IPS-NIHi7 (cell line): ENCODE data around the gene NXPE4.
"Not testable (repeated sequence)": the region's sequence is repeated elsewhere in the genome, so short reads cannot be mapped to it uniquely, and the experiment has no call there.

Experiments
- DNase-seq: peaks from one replicate; pipeline ENCODE4 v3.0.0; 2012; ENCODE audit warnings: mixed read lengths; ENCODE audit errors: extremely low spot score

Gene NXPE4

GRCh38 chr11:114595571-114595970 lies at the start of gene NXPE4:
NXPE4 (minus strand) TSS chr11:114595786; CDS start chr11:114594759, 1,027 bp downstream.
- no peak for DNase-seq

- not testable (repeated sequence) for DNase-seq
These were observed 43.9 kb upstream of the NXPE4 start for GRCh38 chr11:114639440-114639839.

DNA sequence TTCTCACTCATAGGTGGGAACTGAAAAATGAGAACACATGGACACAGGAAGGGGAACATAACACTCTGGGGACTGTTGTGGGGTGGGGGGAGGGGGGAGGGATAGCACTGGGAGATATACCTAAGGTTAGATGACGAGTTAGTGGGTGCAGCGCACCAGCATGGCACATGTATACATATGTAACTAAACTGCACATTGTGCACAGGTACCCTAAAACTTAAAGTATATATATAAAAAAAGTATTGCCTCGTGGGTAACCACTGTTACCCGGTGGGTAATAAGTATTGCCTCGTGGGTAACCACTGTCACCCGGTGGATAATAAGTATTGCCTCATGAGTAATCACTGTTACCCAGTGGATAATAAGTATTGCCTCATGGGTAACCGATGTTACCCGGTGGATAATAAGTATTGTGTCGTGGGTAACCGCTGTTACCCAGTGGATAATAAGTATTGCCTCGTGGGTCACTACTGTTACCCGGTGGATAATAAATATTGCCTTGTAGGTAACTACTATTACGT lies 35.9 kb upstream of the NXPE4 start:
- DNase-seq = not testable (repeated sequence)

DNA sequence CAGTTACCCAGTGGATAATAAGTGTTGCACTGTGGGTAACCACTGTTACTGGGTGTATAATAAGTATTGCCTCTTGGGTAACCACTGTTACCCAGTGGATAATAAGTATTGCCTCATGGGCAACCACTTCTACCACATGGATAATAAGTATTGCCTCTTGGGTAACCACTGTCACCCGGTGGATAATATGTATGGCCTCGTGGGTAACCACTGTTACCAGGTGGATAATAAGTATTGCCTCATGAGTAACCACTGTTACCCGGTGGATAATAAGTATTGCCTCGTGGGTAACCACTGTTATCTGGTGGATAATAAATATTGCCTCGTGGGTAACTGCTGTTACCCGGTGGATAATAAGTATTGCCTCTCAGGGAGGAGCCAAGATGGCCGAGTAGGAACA lies 29.7 kb upstream of the NXPE4 start:
- DNase-seq = no peak

DNA sequence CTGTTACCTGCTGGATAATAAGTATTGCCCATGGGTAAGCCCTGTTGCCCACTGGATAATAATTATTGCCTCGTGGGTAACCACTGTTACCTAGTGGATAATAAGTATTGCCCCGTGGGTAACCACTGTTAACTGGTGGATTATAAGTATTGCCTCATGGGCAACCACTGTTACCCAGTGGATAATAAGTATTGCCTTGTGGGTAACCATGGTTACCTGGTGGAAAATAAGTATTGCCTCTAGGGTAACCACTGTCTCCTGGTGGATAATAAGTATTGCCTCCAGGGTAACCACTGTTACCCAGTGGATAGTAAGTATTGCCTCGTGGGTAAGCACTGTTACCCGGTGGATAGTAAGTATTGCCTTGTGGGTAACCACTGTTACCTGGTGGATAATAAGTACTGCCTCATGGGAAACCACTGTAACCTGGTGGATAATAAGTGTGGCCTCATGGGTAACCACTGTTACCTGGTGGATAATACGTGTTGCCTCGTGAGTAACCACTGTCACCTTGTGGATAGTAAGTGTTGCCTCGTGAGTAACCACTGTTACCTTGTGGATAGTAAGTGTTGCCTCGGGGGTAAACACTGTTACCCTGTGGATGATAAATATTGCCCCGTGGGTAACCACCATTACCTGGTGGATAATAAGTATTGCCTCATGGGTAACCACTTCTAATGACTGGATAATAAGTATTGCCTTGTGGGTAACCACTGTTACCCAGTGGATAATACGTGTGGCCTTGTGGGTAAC lies 29.0 kb upstream of the NXPE4 start:
- no peak for DNase-seq

DNA sequence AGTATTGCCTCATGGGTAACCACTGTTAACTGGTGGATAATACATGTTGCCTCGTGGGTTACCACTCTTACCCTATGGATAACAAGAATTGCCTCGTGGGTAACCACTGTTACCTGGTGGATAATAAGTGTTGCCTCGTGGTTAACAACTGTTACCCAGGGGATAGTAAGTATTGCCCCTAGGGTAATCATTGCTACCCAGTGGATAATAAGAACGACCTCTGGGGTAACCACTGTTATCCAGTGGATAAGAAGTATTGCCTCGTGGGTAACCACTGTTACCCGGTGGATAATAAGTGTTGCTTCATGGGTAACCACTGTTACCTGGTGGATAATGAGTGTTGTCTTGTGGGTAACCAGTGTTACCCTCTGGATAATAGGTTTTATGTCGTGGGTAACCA lies 28.1 kb upstream of the NXPE4 start:
- no peak for DNase-seq

GRCh38 chr11:114622858-114623257 lies 27.3 kb upstream of the NXPE4 start:
- DNase-seq = no peak

GRCh38 chr11:114621950-114622809 lies 26.6 kb upstream of the NXPE4 start:
- DNase-seq = no peak

DNA sequence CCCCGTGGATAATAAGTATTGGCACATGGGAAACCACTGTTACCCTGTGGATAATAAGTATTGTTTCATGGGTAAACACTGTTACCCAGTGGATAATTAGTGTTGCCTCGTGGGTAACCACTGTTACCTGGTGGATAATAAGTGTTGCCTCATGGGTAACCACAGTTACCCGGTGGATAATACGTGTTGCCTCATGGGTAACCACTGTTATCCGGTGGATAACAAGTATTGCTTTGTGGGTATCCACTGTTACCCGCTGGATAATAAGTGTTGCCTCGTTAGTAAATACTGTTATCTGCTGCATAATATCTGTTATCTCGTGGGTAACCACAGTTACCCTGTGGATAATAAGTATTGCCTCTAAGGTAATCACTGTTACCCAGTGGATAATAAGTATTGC lies 25.5 kb upstream of the NXPE4 start:
- DNase-seq = no peak

- no peak for DNase-seq
These were observed 24.1 kb upstream of the NXPE4 start for GRCh38 chr11:114619659-114620173.

DNA sequence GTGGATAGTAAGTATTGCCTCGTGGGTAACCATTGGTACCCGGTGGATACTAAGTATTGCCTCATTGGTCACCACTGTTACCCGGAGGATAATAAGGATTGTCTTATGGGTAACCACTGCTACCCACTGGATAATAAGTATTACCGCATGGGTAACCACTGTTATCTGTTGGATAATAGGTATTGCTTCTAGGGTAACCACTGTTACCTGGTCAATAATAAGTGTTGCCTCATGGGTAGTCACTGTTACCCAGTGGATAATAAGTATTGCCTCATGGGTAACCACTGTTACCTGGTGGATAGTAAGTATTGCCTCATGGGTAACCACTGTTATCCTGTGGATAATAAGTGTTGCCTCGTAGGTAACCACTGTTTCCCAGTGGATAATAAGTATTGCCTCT lies 22.6 kb upstream of the NXPE4 start:
- DNase-seq = no peak

DNA sequence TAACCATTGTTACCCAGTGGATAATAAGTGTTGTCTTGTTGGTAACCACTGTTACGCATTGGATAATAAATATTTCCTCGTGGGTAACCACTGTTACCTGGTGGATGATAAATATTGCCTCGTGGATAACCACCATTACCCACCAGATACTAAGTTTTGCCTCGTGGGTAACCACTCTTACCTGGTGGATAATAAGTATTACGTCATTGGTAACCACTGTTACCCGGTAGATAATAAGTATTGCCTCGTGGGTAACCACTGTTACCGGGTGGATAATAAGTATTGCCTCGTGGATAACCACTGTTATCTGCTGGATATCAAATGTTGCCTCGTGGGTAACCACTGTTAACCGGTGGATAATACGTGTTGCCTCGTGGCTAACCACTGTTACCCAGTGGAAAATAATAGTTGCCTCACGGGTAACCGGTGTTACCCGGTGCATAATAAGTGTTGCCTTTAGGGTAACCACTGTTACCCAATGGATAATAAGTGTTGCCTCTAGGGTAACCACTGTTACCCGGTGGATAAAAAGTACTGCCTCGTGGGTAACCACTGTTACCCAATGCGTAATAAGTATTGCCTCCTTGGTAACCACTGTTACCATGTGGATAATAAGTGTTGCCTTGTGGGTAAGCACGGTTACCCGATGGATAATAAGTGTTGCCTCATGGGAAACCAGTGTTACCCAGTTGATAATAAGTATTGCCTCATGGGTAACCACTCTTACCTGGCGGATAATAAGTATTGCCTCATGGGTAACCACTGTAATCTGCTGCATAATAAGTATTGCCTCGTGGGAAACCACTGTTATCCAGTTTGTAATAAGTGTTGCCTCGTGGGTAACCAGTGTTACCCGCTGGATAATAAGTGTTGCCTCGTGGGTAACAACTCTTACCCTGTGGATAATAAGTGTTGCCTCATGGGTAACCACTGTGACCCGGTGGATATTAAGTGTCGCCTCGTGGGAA lies 21.9 kb upstream of the NXPE4 start:
- DNase-seq = no peak

- DNase-seq = no peak
These were observed 20.9 kb upstream of the NXPE4 start for GRCh38 chr11:114616516-114616915.

- no peak for DNase-seq
These were observed 20.1 kb upstream of the NXPE4 start for GRCh38 chr11:114615448-114616361.

GRCh38 chr11:114614127-114614720 lies 18.6 kb upstream of the NXPE4 start:
- no peak for DNase-seq

DNA sequence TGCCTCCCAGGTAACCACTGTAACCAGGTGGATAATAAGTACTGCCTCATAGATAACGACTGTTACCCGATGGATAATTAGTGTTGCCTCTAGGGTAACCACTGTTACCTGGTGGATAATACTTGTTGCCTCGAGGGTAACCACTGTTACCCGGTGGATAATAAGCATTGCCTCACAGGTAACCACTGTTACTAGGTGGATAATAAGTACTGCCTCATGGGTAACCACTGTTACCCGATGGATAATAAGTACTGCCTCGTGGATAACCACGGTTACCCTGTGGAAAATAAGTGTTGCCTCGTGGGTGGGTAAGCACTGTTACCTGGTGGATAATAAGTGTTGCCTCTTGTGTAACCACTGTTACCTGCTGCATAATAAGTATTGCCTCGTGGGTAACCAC lies 17.5 kb upstream of the NXPE4 start:
- not testable (repeated sequence) for DNase-seq

GRCh38 chr11:114612686-114613085 lies 17.1 kb upstream of the NXPE4 start:
- no peak for DNase-seq

GRCh38 chr11:114612199-114612598 lies 16.6 kb upstream of the NXPE4 start:
- not testable (repeated sequence) for DNase-seq

- no peak for DNase-seq
These were observed 15.7 kb upstream of the NXPE4 start for GRCh38 chr11:114610984-114611944.
